Measurements from ENCODE around the gene REL.
"Not testable (repeated sequence)": the region's sequence is repeated elsewhere in the genome, so short reads cannot be mapped to it uniquely, and the experiment has no call there.

REL gene

GRCh38 chr2:60853531-60853930 is 27.8 kb upstream of the REL start:
- no peak for TF ChIP-seq CTCF (IDR thresholded peaks at IDR 0.05; ENCODE audit: borderline replicate concordance, insufficient read depth, low read depth, low read length)
- no peak overlapping the region for H3K4me3 ChIP-seq (ENCODE audit: low read depth, low read length)

GRCh38 chr2:60855989-60856669 is 25.2 kb upstream of the REL start:
- no peak for TF ChIP-seq CTCF (IDR thresholded peaks at IDR 0.05; ENCODE audit: borderline replicate concordance, insufficient read depth, low read depth, low read length)
- H3K4me3 ChIP-seq (ENCODE audit: low read depth, low read length) = no peak overlapping the region

- no peak overlapping the region for H3K4me3 ChIP-seq (ENCODE audit: low read depth, low read length)
- TF ChIP-seq CTCF (IDR thresholded peaks at IDR 0.05; ENCODE audit: borderline replicate concordance, insufficient read depth, low read depth, low read length) = no peak
These were observed 24.3 kb upstream of the REL start for GRCh38 chr2:60857056-60857455.

GRCh38 chr2:60858897-60859311 is 22.5 kb upstream of the REL start:
- H3K4me3 ChIP-seq (ENCODE audit: low read depth, low read length) = no peak overlapping the region
- no peak for TF ChIP-seq CTCF (IDR thresholded peaks at IDR 0.05; ENCODE audit: borderline replicate concordance, insufficient read depth, low read depth, low read length)

GRCh38 chr2:60861736-60862135 is 19.6 kb upstream of the REL start:
- TF ChIP-seq CTCF (IDR thresholded peaks at IDR 0.05; ENCODE audit: borderline replicate concordance, insufficient read depth, low read depth, low read length) = no peak
- H3K4me3 ChIP-seq (ENCODE audit: low read depth, low read length) = no peak overlapping the region

GRCh38 chr2:60862642-60863041 is 18.7 kb upstream of the REL start:
- no peak overlapping the region for H3K4me3 ChIP-seq (ENCODE audit: low read depth, low read length)
- no peak for TF ChIP-seq CTCF (IDR thresholded peaks at IDR 0.05; ENCODE audit: borderline replicate concordance, insufficient read depth, low read depth, low read length)

GRCh38 chr2:60865361-60865760 is 16.0 kb upstream of the REL start:
- not testable (repeated sequence) for H3K4me3 ChIP-seq (ENCODE audit: low read depth, low read length)
